ENCODE data around the gene PGS1. TPM values are rescaled to one million over a fixed set of nuclear protein-coding genes. Genes with fewer than 3 reads are reported as not detected.
"Not testable (repeated sequence)": the region's sequence is repeated elsewhere in the genome, so short reads cannot be mapped to it uniquely, and the experiment has no call there.

The PGS1 gene
- total RNA-seq, 2 experiments from 2014 or later: 59.6 to 61.3 TPM

- POLR2A ChIA-PET: no interaction called here
- no peaks in the 10 kb centered on the region for H3K4me1 ChIP-seq (ENCODE audit: insufficient read depth, low read length, poor library complexity, severe bottlenecking)
- intact Hi-C loops (cut with micrococcal nuclease; ENCODE audit: unreplicated experiment): no loop called here
- no peak overlapping the region for H3K4me2 ChIP-seq (ENCODE audit: low read length)
- no peak for DNase-seq (ENCODE audit: low spot score)
- no peaks in the 10 kb centered on the region for H3K36me3 ChIP-seq (ENCODE audit: insufficient read depth, low read length)
- TF ChIP-seq CTCF (conservative IDR thresholded peaks at IDR 0.05; ENCODE audit: low read length) (no peak), EZH2phosphoT487 (IDR thresholded peaks at IDR 0.05; ENCODE audit: borderline replicate concordance, low read depth, low read length) (no peak)
- CTCF ChIA-PET (ENCODE audit: unreplicated experiment): no interaction called here
- no peaks in the 10 kb centered on the region for H3K79me2 ChIP-seq (ENCODE audit: insufficient read depth, low read depth, low read length)
- H2AFZ ChIP-seq (ENCODE audit: low read length): no peak overlapping the region
- no peak overlapping the region for H3K27ac ChIP-seq (ENCODE audit: low read depth, low read length, poor library complexity, severe bottlenecking)
- H3K4me3 ChIP-seq (ENCODE audit: low read depth, low read length, poor library complexity, severe bottlenecking): no peak overlapping the region
- BruUV-seq (replicated peaks): no TSS peak
- H3K9me2 ChIP-seq (ENCODE audit: insufficient read depth, low read length): no peaks in the 10 kb centered on the region
- no peaks in the 10 kb centered on the region for H3K9me3 ChIP-seq (ENCODE audit: low read length)
- no peaks in the 10 kb centered on the region for H4K20me1 ChIP-seq (ENCODE audit: insufficient read depth, low read length)
Measured at GRCh38 chr17:78460951-78461798, 82.7 kb downstream of the PGS1 start.

GRCh38 chr17:78461799-78462053, 83.3 kb downstream of the PGS1 start:
- H4K20me1 ChIP-seq (ENCODE audit: insufficient read depth, low read length): no peaks in the 10 kb centered on the region
- POLR2A ChIA-PET: no interaction called here
- no peak for DNase-seq (ENCODE audit: low spot score)
- H3K4me2 ChIP-seq (ENCODE audit: low read length): no peak overlapping the region
- intact Hi-C loops (cut with micrococcal nuclease; ENCODE audit: unreplicated experiment): no loop called here
- H3K4me1 ChIP-seq (ENCODE audit: insufficient read depth, low read length, poor library complexity, severe bottlenecking): no peaks in the 10 kb centered on the region
- H3K9me3 ChIP-seq (ENCODE audit: low read length): no peaks in the 10 kb centered on the region
- no peaks in the 10 kb centered on the region for H3K79me2 ChIP-seq (ENCODE audit: insufficient read depth, low read depth, low read length)
- H3K4me3 ChIP-seq (ENCODE audit: low read depth, low read length, poor library complexity, severe bottlenecking): no peak overlapping the region
- no peak overlapping the region for H2AFZ ChIP-seq (ENCODE audit: low read length)
- CTCF ChIA-PET (ENCODE audit: unreplicated experiment): no interaction called here
- BruUV-seq (replicated peaks): no TSS peak
- H3K36me3 ChIP-seq (ENCODE audit: insufficient read depth, low read length): no peaks in the 10 kb centered on the region
- H3K9me2 ChIP-seq (ENCODE audit: insufficient read depth, low read length): no peaks in the 10 kb centered on the region
- no peak overlapping the region for H3K27ac ChIP-seq (ENCODE audit: low read depth, low read length, poor library complexity, severe bottlenecking)
- TF ChIP-seq CTCF (conservative IDR thresholded peaks at IDR 0.05; ENCODE audit: low read length) (no peak), EZH2phosphoT487 (IDR thresholded peaks at IDR 0.05; ENCODE audit: borderline replicate concordance, low read depth, low read length) (no peak)

- Histone ChIP-seq H3K79me2 (ENCODE audit: insufficient read depth, low read depth, low read length) (no peaks in the 10 kb centered on the region), H3K4me2 (ENCODE audit: low read length) (no peak overlapping the region), H2AFZ (ENCODE audit: low read length) (no peak overlapping the region), H4K20me1 (ENCODE audit: insufficient read depth, low read length) (no peaks in the 10 kb centered on the region), H3K27ac (ENCODE audit: low read depth, low read length, poor library complexity, severe bottlenecking) (no peak overlapping the region), H3K9me3 (ENCODE audit: low read length) (no peaks in the 10 kb centered on the region), H3K4me1 (ENCODE audit: insufficient read depth, low read length, poor library complexity, severe bottlenecking) (no peaks in the 10 kb centered on the region), H3K9me2 (ENCODE audit: insufficient read depth, low read length) (no peaks in the 10 kb centered on the region), H3K36me3 (ENCODE audit: insufficient read depth, low read length) (no peaks in the 10 kb centered on the region), H3K4me3 (ENCODE audit: low read depth, low read length, poor library complexity, severe bottlenecking) (no peak overlapping the region)
- CTCF ChIA-PET (ENCODE audit: unreplicated experiment): no interaction called here
- no peak for DNase-seq (ENCODE audit: low spot score)
- BruUV-seq (replicated peaks): no TSS peak
- intact Hi-C loops (cut with micrococcal nuclease; ENCODE audit: unreplicated experiment): no loop called here
- no peak for TF ChIP-seq CTCF (conservative IDR thresholded peaks at IDR 0.05; ENCODE audit: low read length)
- no peak for TF ChIP-seq EZH2phosphoT487 (IDR thresholded peaks at IDR 0.05; ENCODE audit: borderline replicate concordance, low read depth, low read length)
- POLR2A ChIA-PET: no interaction called here
Measured at GRCh38 chr17:78462148-78462547, 83.7 kb downstream of the PGS1 start.

GRCh38 chr17:78466109-78466785, 87.8 kb downstream of the PGS1 start:
- CTCF ChIA-PET (ENCODE audit: unreplicated experiment); DNase-seq (ENCODE audit: low spot score); H3K36me3 ChIP-seq (ENCODE audit: insufficient read depth, low read length); H3K4me3 ChIP-seq (ENCODE audit: low read depth, low read length, poor library complexity, severe bottlenecking); POLR2A ChIA-PET; H3K27ac ChIP-seq (ENCODE audit: low read depth, low read length, poor library complexity, severe bottlenecking); H4K20me1 ChIP-seq (ENCODE audit: insufficient read depth, low read length); H3K9me3 ChIP-seq (ENCODE audit: low read length); BruUV-seq (replicated peaks); intact Hi-C loops (cut with micrococcal nuclease; ENCODE audit: unreplicated experiment); H3K4me1 ChIP-seq (ENCODE audit: insufficient read depth, low read length, poor library complexity, severe bottlenecking); H3K9me2 ChIP-seq (ENCODE audit: insufficient read depth, low read length); H2AFZ ChIP-seq (ENCODE audit: low read length); H3K4me2 ChIP-seq (ENCODE audit: low read length); H3K79me2 ChIP-seq (ENCODE audit: insufficient read depth, low read depth, low read length): not testable (repeated sequence)
